OCI-M2 (cell line): ENCODE measurements around the gene HMGCL.
A peak's percentile ranks its signal among the peaks of the same experiment; 100 is the strongest.

ENCODE experiments used
- DNase-seq: peaks from one replicate; lab custom pipeline; 2025; ENCODE audit not compliant: unreplicated experiment; lab: John Stamatoyannopoulos, UW

The HMGCL gene

DNA sequence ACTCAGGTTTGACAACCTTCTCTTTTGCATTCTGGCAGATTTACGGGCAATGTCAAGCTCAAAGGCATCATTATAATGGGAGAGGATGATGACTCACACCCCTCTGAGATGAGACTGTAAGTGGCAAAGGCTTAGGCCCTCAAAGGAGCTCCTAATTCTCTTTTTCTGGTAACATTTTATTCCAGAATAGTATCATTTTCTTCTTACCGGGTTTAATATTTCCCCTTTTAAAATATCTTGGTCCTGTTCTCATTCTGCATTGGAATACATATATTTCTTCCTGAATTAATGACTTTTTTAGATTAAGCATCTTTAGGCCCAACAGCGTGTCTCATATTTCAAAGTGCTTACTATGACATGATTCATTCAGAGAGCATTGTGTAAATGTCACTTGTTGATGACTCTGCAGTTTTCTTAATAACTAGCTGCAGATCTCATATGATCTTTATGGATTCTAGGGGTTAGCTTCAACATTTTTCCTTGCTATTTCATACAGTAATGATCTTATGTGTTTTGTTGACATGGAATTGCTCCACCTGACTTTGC, 45.3 kb downstream of the HMGCL start:
- no peak for DNase-seq

- peak; percentile 86 for DNase-seq
Observed at GRCh38 chr1:23777979-23778814, 47.0 kb downstream of the HMGCL start, which contains the start of gene PITHD1. PITHD1 (plus strand) TSS chr1:23778418; CDS start chr1:23778516, 98 bp downstream.

GRCh38 chr1:23776217-23776616, 49.0 kb downstream of the HMGCL start:
- no peak for DNase-seq

- DNase-seq, result no peak
Observed at GRCh38 chr1:23774174-23774880, 50.9 kb downstream of the HMGCL start.

- no peak for DNase-seq
Observed at GRCh38 chr1:23772854-23773242, 52.4 kb downstream of the HMGCL start.

DNA sequence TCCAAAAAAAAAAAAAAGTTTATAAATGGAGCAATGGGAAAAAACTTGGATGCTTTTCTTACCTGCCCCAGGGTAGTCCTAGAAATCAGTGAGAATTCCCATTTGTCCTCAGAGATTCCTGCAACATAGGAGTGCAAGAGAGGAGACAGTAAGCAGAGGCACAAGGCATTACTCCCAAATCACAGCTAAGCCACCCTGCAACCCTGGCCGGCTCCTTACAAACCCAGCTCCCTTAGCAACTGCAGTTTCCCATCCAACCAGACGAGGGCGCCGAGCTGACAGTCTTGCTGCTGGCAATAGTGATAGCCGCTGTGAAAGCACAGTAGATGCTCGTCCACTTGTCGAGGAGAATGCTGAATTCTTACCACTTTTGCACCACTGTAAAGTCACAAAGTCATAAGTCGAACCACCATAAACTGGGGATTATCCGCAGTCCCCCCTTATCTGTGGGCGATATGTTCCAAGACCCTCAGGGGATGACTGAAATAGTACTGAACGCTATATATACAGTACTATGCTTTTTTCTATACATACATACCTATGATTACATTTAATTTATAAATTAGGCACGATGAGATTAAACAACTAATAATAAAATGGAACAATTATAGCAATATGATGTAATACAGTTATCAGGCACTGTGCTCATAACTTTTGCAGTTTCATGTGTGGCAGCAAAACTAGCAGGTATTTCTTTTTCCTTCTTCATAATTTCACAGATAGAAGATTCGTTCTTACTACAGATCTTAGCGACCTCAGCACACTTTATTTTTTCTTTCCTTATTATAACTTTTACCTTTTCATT, 53.0 kb downstream of the HMGCL start:
- peak; percentile 46 for DNase-seq

DNA sequence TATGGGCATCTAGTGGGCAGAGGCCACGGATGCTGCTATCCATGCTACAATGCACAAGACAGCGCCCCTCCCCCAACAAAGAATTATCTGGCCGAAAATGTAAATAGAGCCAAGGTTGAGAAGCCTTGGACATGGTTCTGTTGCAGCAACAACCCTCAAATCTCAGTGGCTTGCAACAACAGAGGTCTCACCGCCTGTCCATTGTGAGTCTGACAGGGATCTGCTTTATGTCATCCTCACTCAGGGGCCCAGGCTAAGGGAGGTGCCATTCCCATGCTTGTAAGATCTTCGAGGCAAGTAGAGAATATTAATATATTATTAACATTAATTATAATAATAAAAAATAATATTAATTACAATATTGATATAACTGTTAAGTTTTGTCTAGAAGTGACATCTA, 56.5 kb downstream of the HMGCL start:
- no peak for DNase-seq

GRCh38 chr1:23763041-23763577, 62.1 kb downstream of the HMGCL start:
- no peak for DNase-seq

GRCh38 chr1:23759277-23759676, 66.0 kb downstream of the HMGCL start:
- no peak for DNase-seq

DNA sequence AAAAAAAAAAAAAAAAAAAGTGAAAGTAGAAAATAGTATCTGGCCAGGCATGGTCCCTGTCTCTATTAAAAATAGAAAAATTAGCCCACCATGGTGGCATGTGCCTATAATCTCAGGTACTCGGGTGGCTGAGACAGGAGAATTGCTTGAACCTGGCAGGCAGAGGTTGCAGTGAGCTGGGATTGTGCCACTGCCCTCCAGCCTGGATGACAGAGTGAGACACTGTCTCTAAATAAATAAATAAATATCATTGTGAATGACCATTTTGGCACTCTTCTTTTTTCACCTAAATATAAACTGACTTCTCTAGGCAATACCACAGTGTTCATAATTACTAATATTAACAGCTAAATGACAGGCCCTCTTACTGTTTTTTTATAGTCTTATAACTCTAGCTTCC, 67.4 kb downstream of the HMGCL start:
- no peak for DNase-seq

DNA sequence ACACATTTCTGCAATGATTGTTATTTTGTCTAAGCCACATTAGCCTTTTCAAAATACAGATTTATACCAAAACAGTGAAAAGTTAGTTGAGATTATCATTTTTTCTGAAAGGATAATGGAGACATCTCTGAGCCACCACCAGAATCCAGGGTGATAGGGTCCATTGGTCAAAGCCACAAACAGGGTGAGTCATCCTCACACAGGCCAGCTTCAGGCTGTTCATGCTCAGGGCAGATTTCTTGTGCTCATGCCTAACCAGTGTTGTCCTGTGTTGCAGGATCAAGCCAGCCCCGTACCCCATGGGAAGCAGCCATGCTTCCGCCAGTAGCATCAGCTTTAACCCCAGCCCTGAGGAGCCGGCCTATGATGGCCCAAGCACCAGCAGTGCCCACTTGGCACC, 68.6 kb downstream of the HMGCL start:
- DNase-seq, result no peak

GRCh38 chr1:23752909-23753308, 72.3 kb downstream of the HMGCL start:
- no peak for DNase-seq
